ENCODE results near the gene SHOX. TPM values are rescaled to one million over a fixed set of nuclear protein-coding genes. Genes with fewer than 3 reads are reported as not detected.
"Not testable (repeated sequence)": the region's sequence is repeated elsewhere in the genome, so short reads cannot be mapped to it uniquely, and the experiment has no call there.

The SHOX gene
- total RNA-seq, 1 donor from 2014 or later = not detected

- Histone ChIP-seq H3K27me3 (ENCODE audit: control insufficient read depth, insufficient read depth, low read length) (peaks cover 17% of the 10 kb centered on the region), H3K36me3 (ENCODE audit: control insufficient read depth, insufficient read depth, low read length) (no peaks in the 10 kb centered on the region), H3K4me3 (ENCODE audit: low read depth, low read length) (no peak overlapping the region)
- DNase-seq (ENCODE audit: low read depth) = no peak
- TF ChIP-seq CTCF (IDR thresholded peaks at IDR 0.05; ENCODE audit: insufficient read depth, low read length, poor library complexity, severe bottlenecking) = no peak
These were observed 8.7 kb upstream of the SHOX start for GRCh38 chrX:621705-622503.

GRCh38 chrX:622802-623201 is 7.8 kb upstream of the SHOX start:
- H3K36me3 ChIP-seq (ENCODE audit: control insufficient read depth, insufficient read depth, low read length); DNase-seq (ENCODE audit: low read depth); H3K4me3 ChIP-seq (ENCODE audit: low read depth, low read length): not testable (repeated sequence)
- H3K27me3 ChIP-seq (ENCODE audit: control insufficient read depth, insufficient read depth, low read length) = peaks cover 24% of the 10 kb centered on the region

GRCh38 chrX:623268-623598 is 7.4 kb upstream of the SHOX start:
- Histone ChIP-seq H3K36me3 (ENCODE audit: control insufficient read depth, insufficient read depth, low read length) (no peaks in the 10 kb centered on the region), H3K27me3 (ENCODE audit: control insufficient read depth, insufficient read depth, low read length) (peaks cover 27% of the 10 kb centered on the region), H3K4me3 (ENCODE audit: low read depth, low read length) (no peak overlapping the region)
- no peak for TF ChIP-seq CTCF (IDR thresholded peaks at IDR 0.05; ENCODE audit: insufficient read depth, low read length, poor library complexity, severe bottlenecking)
- no peak for DNase-seq (ENCODE audit: low read depth)

GRCh38 chrX:623599-624315 is 6.8 kb upstream of the SHOX start:
- DNase-seq (ENCODE audit: low read depth) = no peak
- no peak overlapping the region for H3K4me3 ChIP-seq (ENCODE audit: low read depth, low read length)
- no peak for TF ChIP-seq CTCF (IDR thresholded peaks at IDR 0.05; ENCODE audit: insufficient read depth, low read length, poor library complexity, severe bottlenecking)
- peaks cover 27% of the 10 kb centered on the region for H3K27me3 ChIP-seq (ENCODE audit: control insufficient read depth, insufficient read depth, low read length)
- no peaks in the 10 kb centered on the region for H3K36me3 ChIP-seq (ENCODE audit: control insufficient read depth, insufficient read depth, low read length)

GRCh38 chrX:625137-625691 is 5.4 kb upstream of the SHOX start:
- no peak for DNase-seq (ENCODE audit: low read depth)
- Histone ChIP-seq H3K4me3 (ENCODE audit: low read depth, low read length) (no peak overlapping the region), H3K27me3 (ENCODE audit: control insufficient read depth, insufficient read depth, low read length) (peaks cover 36% of the 10 kb centered on the region), H3K36me3 (ENCODE audit: control insufficient read depth, insufficient read depth, low read length) (no peaks in the 10 kb centered on the region)
- TF ChIP-seq CTCF (IDR thresholded peaks at IDR 0.05; ENCODE audit: insufficient read depth, low read length, poor library complexity, severe bottlenecking) = no peak

- not testable (repeated sequence) for DNase-seq (ENCODE audit: low read depth); H3K36me3 ChIP-seq (ENCODE audit: control insufficient read depth, insufficient read depth, low read length); H3K4me3 ChIP-seq (ENCODE audit: low read depth, low read length)
- peaks cover 42% of the 10 kb centered on the region for H3K27me3 ChIP-seq (ENCODE audit: control insufficient read depth, insufficient read depth, low read length)
These were observed 4.5 kb upstream of the SHOX start for GRCh38 chrX:626047-626446.
